HEK293 (cell line): Measurements from ENCODE around the gene FUCA1.

Experiments
- AEBP2 ChIP-seq: fragments of 450-650 bp; formaldehyde crosslinking; IDR thresholded peaks from 2 replicates; pipeline ENCODE4 v1.5.1; 2016; ENCODE audit warnings: missing biosample characterization, missing genetic modification characterization, borderline replicate concordance
- HIC1 ChIP-seq: fragments of 450-650 bp; formaldehyde crosslinking; IDR thresholded peaks from 2 replicates; pipeline ENCODE4 v1.5.1; 2016; ENCODE audit warnings: missing biosample characterization, missing genetic modification characterization
- KLF10 ChIP-seq: fragments of 450-650 bp; IDR thresholded peaks from 2 replicates; pipeline ENCODE4 v1.5.1; 2018; ENCODE audit warnings: missing biosample characterization, mild to moderate bottlenecking, missing genetic modification characterization
- MYNN ChIP-seq: fragments of 450-650 bp; formaldehyde crosslinking; IDR thresholded peaks from 2 replicates; pipeline ENCODE4 v1.5.1; 2016; ENCODE audit warnings: missing biosample characterization, missing genetic modification characterization, borderline replicate concordance
- PATZ1 ChIP-seq: fragments of 450-650 bp; formaldehyde crosslinking; IDR thresholded peaks from 2 replicates; pipeline ENCODE4 v1.5.1; 2016; ENCODE audit warnings: missing biosample characterization, missing genetic modification characterization
- REST ChIP-seq: fragments of 450-650 bp; formaldehyde crosslinking; IDR thresholded peaks from 2 replicates; pipeline ENCODE4 v1.5.1; 2016; ENCODE audit warnings: missing biosample characterization, missing genetic modification characterization
- TSHZ1 ChIP-seq: fragments of 450-650 bp; formaldehyde crosslinking; IDR thresholded peaks from 2 replicates; pipeline ENCODE4 v1.5.1; 2016; ENCODE audit warnings: missing biosample characterization, missing genetic modification characterization, borderline replicate concordance
- YY1 ChIP-seq: fragments of 450-650 bp; formaldehyde crosslinking; IDR thresholded peaks from 2 replicates; pipeline ENCODE4 v1.5.1; 2018; ENCODE audit warnings: missing biosample characterization, missing genetic modification characterization
- ZBTB48 ChIP-seq: fragments of 450-650 bp; formaldehyde crosslinking; IDR thresholded peaks from 2 replicates; pipeline ENCODE4 v1.5.1; 2016; ENCODE audit warnings: missing biosample characterization, missing genetic modification characterization
- ZBTB49 ChIP-seq: fragments of 450-650 bp; formaldehyde crosslinking; IDR thresholded peaks from 2 replicates; pipeline ENCODE4 v1.5.1; 2016; ENCODE audit warnings: missing biosample characterization, missing genetic modification characterization, low read depth
- ZNF184 ChIP-seq: fragments of 450-650 bp; IDR thresholded peaks from 2 replicates; pipeline ENCODE4 v1.5.1; 2018; ENCODE audit warnings: missing biosample characterization, mild to moderate bottlenecking, missing genetic modification characterization
- ZNF211 ChIP-seq: fragments of 450-650 bp; formaldehyde crosslinking; IDR thresholded peaks from 2 replicates; pipeline ENCODE4 v1.5.1; 2016; ENCODE audit warnings: low read depth, missing biosample characterization, missing genetic modification characterization
- ZNF239 ChIP-seq: fragments of 450-650 bp; formaldehyde crosslinking; IDR thresholded peaks from 2 replicates; pipeline ENCODE4 v1.5.1; 2016; ENCODE audit warnings: missing biosample characterization, missing genetic modification characterization
- ZNF24 ChIP-seq: fragments of 450-650 bp; formaldehyde crosslinking; IDR thresholded peaks from 2 replicates; pipeline ENCODE4 v1.5.1; 2016; ENCODE audit warnings: missing biosample characterization, missing genetic modification characterization
- ZNF394 ChIP-seq: fragments of 450-650 bp; formaldehyde crosslinking; IDR thresholded peaks from 2 replicates; pipeline ENCODE4 v1.5.1; 2016; ENCODE audit warnings: missing biosample characterization, missing genetic modification characterization, mild to moderate bottlenecking, moderate library complexity, borderline replicate concordance
- ZNF416 ChIP-seq: fragments of 450-650 bp; formaldehyde crosslinking; IDR thresholded peaks from 2 replicates; pipeline ENCODE4 v1.5.1; 2016; ENCODE audit warnings: missing biosample characterization, missing genetic modification characterization
- ZNF473 ChIP-seq: fragments of 450-650 bp; formaldehyde crosslinking; IDR thresholded peaks from 2 replicates; pipeline ENCODE4 v1.5.1; 2017; ENCODE audit warnings: missing biosample characterization, missing genetic modification characterization
- ZNF521 ChIP-seq: fragments of 450-650 bp; formaldehyde crosslinking; IDR thresholded peaks from 2 replicates; pipeline ENCODE4 v1.5.1; 2017; ENCODE audit warnings: missing biosample characterization, mild to moderate bottlenecking, missing genetic modification characterization
- ZNF530 ChIP-seq: fragments of 450-650 bp; formaldehyde crosslinking; IDR thresholded peaks from 2 replicates; pipeline ENCODE4 v1.5.1; 2016; ENCODE audit warnings: low read depth, missing biosample characterization, missing genetic modification characterization
- ZNF600 ChIP-seq: fragments of 450-650 bp; formaldehyde crosslinking; IDR thresholded peaks from 2 replicates; pipeline ENCODE4 v1.5.1; 2016; ENCODE audit warnings: missing biosample characterization, missing genetic modification characterization
- ZNF692 ChIP-seq: fragments of 450-650 bp; formaldehyde crosslinking; IDR thresholded peaks from 2 replicates; pipeline ENCODE4 v1.5.1; 2016; ENCODE audit warnings: missing biosample characterization, missing genetic modification characterization
- ZNF707 ChIP-seq: fragments of 450-650 bp; formaldehyde crosslinking; IDR thresholded peaks from 2 replicates; pipeline ENCODE4 v1.5.1; 2016; ENCODE audit warnings: missing biosample characterization, missing genetic modification characterization

FUCA1 gene

GRCh38 chr1:23825076-23825761 is 42.9 kb downstream of the FUCA1 start, which contains the start of gene HMGCL (continued):
- peak; percentile 34; the same call in 1 of the 2 replicates for TF ChIP-seq HIC1 (tag by site-specific recombination)
- TF ChIP-seq ZNF184 (tag by site-specific recombination), result no peak
- TF ChIP-seq ZNF692 (tag by site-specific recombination), result peak; percentile 85
- TF ChIP-seq ZBTB49 (tag by site-specific recombination), result no peak
- no peak for TF ChIP-seq ZNF473 (tag by site-specific recombination)
- peak; percentile 96 for TF ChIP-seq KLF10 (tag by site-specific recombination)
- TF ChIP-seq ZNF600, result 0 out of 2 replicates have a peak, but pooled peaks have one; percentile 52
- no peak for TF ChIP-seq TSHZ1 (tag by site-specific recombination)
- TF ChIP-seq ZNF707 (tag by site-specific recombination), result no peak
- TF ChIP-seq AEBP2 (tag by site-specific recombination), result no peak
- TF ChIP-seq MYNN (tag by site-specific recombination), result no peak
- no peak for TF ChIP-seq ZNF521 (tag by site-specific recombination)
- TF ChIP-seq ZNF211 (tag by site-specific recombination), result no peak
- no peak for TF ChIP-seq REST
- 0 out of 2 replicates have a peak, but pooled peaks have one; percentile 41 for TF ChIP-seq ZNF394 (tag by site-specific recombination)
- TF ChIP-seq ZNF416 (tag by site-specific recombination), result no peak
- peak; percentile 83 for TF ChIP-seq PATZ1
- peak; percentile 95 for TF ChIP-seq YY1 (tag by site-specific recombination)
- TF ChIP-seq ZNF239 (tag by site-specific recombination), result no peak
- peak; percentile 17; the same call in 1 of the 2 replicates for TF ChIP-seq ZBTB48 (tag by site-specific recombination)
- TF ChIP-seq ZNF530 (tag by site-specific recombination), result no peak
- TF ChIP-seq ZNF24 (tag by site-specific recombination), result peak; percentile 48; the same call in 1 of the 2 replicates
